ENCODE results near the gene CEP72.
"Not testable (repeated sequence)": the region's sequence is repeated elsewhere in the genome, so short reads cannot be mapped to it uniquely, and the experiment has no call there.

CEP72 gene

DNA sequence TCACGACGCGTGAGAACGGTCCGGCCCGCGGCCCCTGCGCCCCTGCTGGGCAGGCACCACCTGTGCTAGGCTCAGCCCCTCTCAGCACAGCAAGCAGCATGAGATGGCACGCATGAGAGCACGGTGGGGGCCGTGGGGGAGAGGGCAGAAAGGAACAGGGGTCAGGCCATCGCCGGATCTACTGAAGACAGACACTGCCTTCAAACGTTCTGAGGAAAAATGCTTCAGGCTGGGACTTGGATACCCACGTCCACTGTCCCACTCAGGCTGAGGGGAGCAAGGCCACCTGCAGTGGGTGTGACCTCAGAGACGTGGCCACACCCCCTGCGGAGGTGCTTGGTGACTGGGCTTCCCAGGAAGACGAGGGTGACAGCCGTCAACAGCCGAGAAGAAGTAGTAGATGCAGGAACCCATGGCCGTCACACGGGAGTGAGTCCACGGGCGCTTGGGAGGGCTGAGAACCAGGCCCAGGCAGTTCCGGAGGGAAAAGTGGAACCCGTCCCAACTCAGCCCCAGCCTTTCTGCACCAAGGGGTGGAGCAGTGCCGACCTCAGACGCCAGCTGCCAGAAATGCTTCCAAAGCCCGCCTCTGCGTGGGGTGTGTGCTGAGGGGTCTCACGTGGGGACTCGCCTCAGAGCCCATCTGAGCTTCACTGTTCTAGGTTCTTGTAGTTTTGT is 68.1 kb downstream of the CEP72 start:
- not testable (repeated sequence) for H3K79me2 ChIP-seq (ENCODE audit: control insufficient read depth, low read length); H3K9me2 ChIP-seq (replicated peaks; ENCODE audit: control insufficient read depth, low read length); H3K36me3 ChIP-seq (ENCODE audit: control insufficient read depth, low read length); H4K20me1 ChIP-seq (ENCODE audit: control insufficient read depth, insufficient read depth, low read depth, low read length); H3K27ac ChIP-seq (ENCODE audit: low read depth, low read length); H3K4me2 ChIP-seq (ENCODE audit: low read length); H3K9me3 ChIP-seq (ENCODE audit: control insufficient read depth, insufficient read depth, low read length); H3F3A ChIP-seq (ENCODE audit: control insufficient read depth, insufficient read depth); H3K4me1 ChIP-seq (ENCODE audit: control insufficient read depth, low read length); H3K27me3 ChIP-seq (ENCODE audit: control insufficient read depth, low read length); H3K4me3 ChIP-seq (ENCODE audit: low read length)

DNA sequence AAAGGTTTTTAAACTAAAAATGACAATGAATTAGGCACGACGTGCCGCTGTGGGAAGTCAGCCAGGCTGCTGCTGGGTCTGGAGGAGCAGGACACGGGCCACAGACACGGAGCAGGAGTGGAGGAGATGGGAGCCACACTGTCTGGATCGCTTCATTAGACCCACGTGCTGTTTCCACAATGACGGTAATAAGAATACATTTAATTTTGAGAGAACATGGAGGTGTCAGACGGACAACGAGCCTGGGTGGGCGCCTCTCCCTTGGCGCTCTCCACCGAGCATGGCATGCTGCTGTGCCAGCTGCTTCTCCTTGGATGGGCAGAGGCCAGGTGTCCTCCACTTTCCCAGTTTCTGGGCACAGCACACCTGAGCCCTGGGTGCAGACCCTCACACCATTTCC is 68.7 kb downstream of the CEP72 start:
- not testable (repeated sequence) for H3K9me2 ChIP-seq (replicated peaks; ENCODE audit: control insufficient read depth, low read length); H3K4me3 ChIP-seq (ENCODE audit: low read length); H3K9me3 ChIP-seq (ENCODE audit: control insufficient read depth, insufficient read depth, low read length); H4K20me1 ChIP-seq (ENCODE audit: control insufficient read depth, insufficient read depth, low read depth, low read length); H3K4me2 ChIP-seq (ENCODE audit: low read length); H3K27me3 ChIP-seq (ENCODE audit: control insufficient read depth, low read length); H3K4me1 ChIP-seq (ENCODE audit: control insufficient read depth, low read length); H3K79me2 ChIP-seq (ENCODE audit: control insufficient read depth, low read length); H3K36me3 ChIP-seq (ENCODE audit: control insufficient read depth, low read length); H3F3A ChIP-seq (ENCODE audit: control insufficient read depth, insufficient read depth); H3K27ac ChIP-seq (ENCODE audit: low read depth, low read length)

DNA sequence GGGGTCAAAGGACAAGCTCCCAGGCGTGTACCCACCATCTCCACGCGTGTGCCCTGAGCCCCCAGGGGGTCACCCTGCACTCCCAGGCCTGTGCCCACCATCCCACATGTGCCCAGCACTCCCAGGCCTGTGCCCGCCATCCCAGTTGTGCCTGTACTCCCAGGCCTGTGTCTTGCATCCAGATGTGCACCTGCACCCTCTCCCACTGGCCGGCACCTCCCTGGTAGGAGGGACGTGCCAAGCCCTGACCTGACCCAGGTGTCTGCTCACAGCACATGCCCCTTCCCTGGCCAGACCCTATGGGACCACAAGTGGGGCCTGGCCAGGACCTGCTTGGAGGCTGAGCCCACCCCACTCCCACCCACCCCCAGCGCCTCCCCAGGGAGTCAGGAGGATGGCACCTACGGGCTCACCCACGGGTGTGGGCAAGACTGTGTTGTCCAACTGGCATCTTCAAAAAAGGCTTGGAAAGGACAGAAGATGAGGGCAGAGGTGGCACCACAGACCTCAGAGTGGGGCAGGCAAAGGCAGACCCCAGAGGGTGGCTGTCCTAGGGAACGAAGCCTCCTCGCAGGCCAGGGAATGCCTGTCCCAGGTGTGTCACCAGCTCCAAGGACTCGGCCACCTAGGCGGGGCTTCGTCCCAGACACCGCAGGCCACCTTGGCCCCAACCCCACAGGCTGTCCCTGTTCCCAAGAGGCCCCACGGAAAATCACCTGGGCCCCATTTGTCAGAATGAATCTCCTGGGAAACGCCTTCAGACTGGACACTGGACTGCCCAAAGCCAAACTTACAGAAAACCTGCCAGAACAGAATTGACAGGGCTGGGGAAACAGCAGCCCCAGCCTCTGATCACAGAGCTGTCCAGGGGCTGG is 69.4 kb downstream of the CEP72 start:
- not testable (repeated sequence) for H3F3A ChIP-seq (ENCODE audit: control insufficient read depth, insufficient read depth); H3K4me3 ChIP-seq (ENCODE audit: low read length); H3K27me3 ChIP-seq (ENCODE audit: control insufficient read depth, low read length)

GRCh38 chr5:682216-682615 is 70.1 kb downstream of the CEP72 start:
- H3K27ac ChIP-seq (ENCODE audit: low read depth, low read length); H3K36me3 ChIP-seq (ENCODE audit: control insufficient read depth, low read length); H4K20me1 ChIP-seq (ENCODE audit: control insufficient read depth, insufficient read depth, low read depth, low read length); H3K4me1 ChIP-seq (ENCODE audit: control insufficient read depth, low read length); H3K4me2 ChIP-seq (ENCODE audit: low read length); H3K4me3 ChIP-seq (ENCODE audit: low read length); H3K79me2 ChIP-seq (ENCODE audit: control insufficient read depth, low read length); H3K9me2 ChIP-seq (replicated peaks; ENCODE audit: control insufficient read depth, low read length); H3K27me3 ChIP-seq (ENCODE audit: control insufficient read depth, low read length); H3K9me3 ChIP-seq (ENCODE audit: control insufficient read depth, insufficient read depth, low read length); H3F3A ChIP-seq (ENCODE audit: control insufficient read depth, insufficient read depth): not testable (repeated sequence)

More for the DNA sequence above, 69.4 kb downstream of the CEP72 start:
- not testable (repeated sequence) for H3K4me1 ChIP-seq (ENCODE audit: control insufficient read depth, low read length); H3K4me2 ChIP-seq (ENCODE audit: low read length); H4K20me1 ChIP-seq (ENCODE audit: control insufficient read depth, insufficient read depth, low read depth, low read length); H3K9me2 ChIP-seq (replicated peaks; ENCODE audit: control insufficient read depth, low read length); H3K79me2 ChIP-seq (ENCODE audit: control insufficient read depth, low read length); H3K27ac ChIP-seq (ENCODE audit: low read depth, low read length); H3K36me3 ChIP-seq (ENCODE audit: control insufficient read depth, low read length); H3K9me3 ChIP-seq (ENCODE audit: control insufficient read depth, insufficient read depth, low read length)

DNA sequence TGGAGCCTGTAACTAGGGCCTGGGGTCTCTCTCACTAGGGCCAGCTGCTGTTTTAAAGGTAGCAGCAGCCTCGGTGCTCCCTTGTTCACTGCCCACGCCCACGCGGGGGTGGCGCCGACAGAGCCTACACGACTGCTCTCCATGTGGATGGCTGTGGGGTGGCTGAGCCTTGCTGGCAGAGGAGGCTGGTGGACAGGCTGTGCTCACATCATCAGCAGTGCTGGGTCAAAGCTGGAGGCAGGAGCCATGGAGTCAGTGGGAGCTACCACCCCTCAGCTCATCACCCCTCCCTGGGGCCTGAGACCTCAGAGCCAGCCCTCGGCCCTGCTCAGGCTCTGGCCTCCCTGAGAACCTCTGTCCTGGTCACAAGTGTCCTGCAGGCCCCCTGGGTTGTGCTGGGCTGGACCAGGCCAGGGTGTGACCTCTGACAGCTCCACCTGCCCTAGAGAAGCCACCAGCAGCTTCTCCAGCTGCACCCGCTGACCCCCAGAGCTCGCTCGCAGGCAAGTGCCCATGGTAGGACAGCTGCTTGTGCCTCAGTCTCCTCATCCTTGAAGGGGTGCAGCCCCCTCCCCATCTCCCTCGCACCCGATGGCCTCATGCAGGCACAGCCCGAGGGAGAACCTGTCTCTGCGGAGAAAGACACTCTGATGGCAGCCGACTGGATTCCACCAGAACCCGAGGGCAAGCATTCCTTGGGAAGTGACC is 70.7 kb downstream of the CEP72 start:
- not testable (repeated sequence) for H3K36me3 ChIP-seq (ENCODE audit: control insufficient read depth, low read length); H3K4me2 ChIP-seq (ENCODE audit: low read length); H3K4me3 ChIP-seq (ENCODE audit: low read length); H3K27ac ChIP-seq (ENCODE audit: low read depth, low read length); H3K27me3 ChIP-seq (ENCODE audit: control insufficient read depth, low read length); H3K9me3 ChIP-seq (ENCODE audit: control insufficient read depth, insufficient read depth, low read length); H3K9me2 ChIP-seq (replicated peaks; ENCODE audit: control insufficient read depth, low read length); H3K4me1 ChIP-seq (ENCODE audit: control insufficient read depth, low read length); H3K79me2 ChIP-seq (ENCODE audit: control insufficient read depth, low read length); H4K20me1 ChIP-seq (ENCODE audit: control insufficient read depth, insufficient read depth, low read depth, low read length); H3F3A ChIP-seq (ENCODE audit: control insufficient read depth, insufficient read depth)
